Osteoblast (primary cell): Measurements from ENCODE around the gene IQGAP3. TPM values are rescaled to one million over a fixed set of nuclear protein-coding genes. Genes with fewer than 3 reads are reported as not detected.
A peak's percentile ranks its signal among the peaks of the same experiment; 100 is the strongest.

Source experiments
- DNase-seq: peaks from one replicate; pipeline ENCODE4 v3.0.0; 2011; ENCODE audit warnings: low spot score, mixed read lengths; ENCODE audit not compliant: insufficient read length; ENCODE audit errors: missing footprints
- H2AFZ ChIP-seq: 2 replicates; pipeline ENCODE4 v1.6.0; 2011; ENCODE audit warnings: mild to moderate bottlenecking, low read length
- H3K27ac ChIP-seq: 2 replicates; pipeline ENCODE4 v1.5.1; 2011; ENCODE audit warnings: mild to moderate bottlenecking, low read depth, low read length, moderate library complexity
- H3K27me3 ChIP-seq: 2 replicates; pipeline ENCODE4 v1.6.0; 2012; ENCODE audit warnings: mild to moderate bottlenecking, control low read depth, inconsistent platforms, low read length, moderate library complexity; ENCODE audit not compliant: insufficient read depth
- H3K36me3 ChIP-seq: 2 replicates; pipeline ENCODE4 v1.5.1; 2011; ENCODE audit warnings: mild to moderate bottlenecking, low read length, control low read depth, moderate library complexity; ENCODE audit not compliant: insufficient read depth
- H3K4me1 ChIP-seq: 2 replicates; pipeline ENCODE4 v1.5.1; 2011; ENCODE audit warnings: mild to moderate bottlenecking, low read length, control low read depth, moderate library complexity; ENCODE audit not compliant: insufficient read depth
- H3K4me2 ChIP-seq: 2 replicates; pipeline ENCODE4 v1.6.0; 2011; ENCODE audit warnings: mild to moderate bottlenecking, low read length; ENCODE audit not compliant: insufficient read depth
- H3K4me3 ChIP-seq: fragments of 200-600 bp; sonication (generic); 3 replicates; pipeline ENCODE4 v1.5.1; 2012; ENCODE audit warnings: mild to moderate bottlenecking, low read length, inconsistent platforms; ENCODE audit not compliant: insufficient read depth
- H3K79me2 ChIP-seq: 2 replicates; pipeline ENCODE4 v1.6.0; 2012; ENCODE audit warnings: mild to moderate bottlenecking, low read length, control low read depth, inconsistent platforms; ENCODE audit not compliant: insufficient read depth
- H3K9me3 ChIP-seq: 2 replicates; pipeline ENCODE4 v1.5.1; 2011; ENCODE audit warnings: low read depth, low read length, control low read depth
- H4K20me1 ChIP-seq: 2 replicates; pipeline ENCODE4 v1.6.0; 2012; ENCODE audit warnings: mild to moderate bottlenecking, low read length, control low read depth; ENCODE audit not compliant: insufficient read depth
- CTCF ChIP-seq: IDR thresholded peaks from 2 replicates; pipeline ENCODE4 v1.5.1; 2011; ENCODE audit warnings: mild to moderate bottlenecking, low read depth, low read length, moderate library complexity; ENCODE audit errors: extremely low read depth
- total RNA-seq: library from RNA; depleted of rRNA; stranded (reverse); fragments of >200 nt; gene quantifications from 2 replicates; pipeline ENCODE4 v1.2.3, GENCODE V29; 2012

Gene IQGAP3
- total RNA-seq, 1 donor, result 2.9 TPM

DNA sequence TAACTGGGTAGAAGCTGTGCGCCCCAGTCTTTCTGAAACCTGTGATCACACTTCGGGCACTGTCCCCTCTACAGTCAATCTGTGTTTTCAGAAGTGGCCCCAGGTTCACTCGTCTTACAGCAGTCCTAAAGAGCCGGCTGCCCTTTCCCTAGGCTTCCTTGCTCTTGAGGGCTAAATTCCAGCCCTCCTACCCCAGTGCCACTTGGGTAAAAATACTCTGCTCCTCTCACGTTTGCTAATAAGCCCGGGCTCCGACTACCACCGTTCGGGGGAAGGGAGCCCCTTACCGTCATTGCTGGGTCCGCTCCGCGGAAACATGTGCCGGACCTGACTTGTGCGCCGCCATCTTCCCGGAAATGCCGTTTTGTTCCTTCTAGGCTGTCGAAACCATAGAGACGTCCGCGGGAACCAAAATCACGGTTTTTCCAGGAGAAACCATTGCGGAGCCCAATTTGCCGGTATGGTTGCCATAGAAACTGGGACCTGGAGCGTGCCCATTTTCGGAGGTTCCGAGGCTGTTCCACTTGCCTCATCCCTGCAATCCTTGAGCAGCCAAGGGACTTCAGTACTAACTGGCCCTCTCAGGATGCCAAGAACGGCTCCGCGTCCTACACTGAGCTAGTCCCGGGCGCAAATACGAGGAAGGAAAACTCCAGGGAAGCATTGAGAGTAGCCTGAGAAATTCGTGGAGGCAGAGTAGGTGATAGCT is 28.9 kb upstream of the IQGAP3 start, which contains the start of gene GPATCH4:
Gene GPATCH4 (minus strand): TSS at position 358 of the 709 bp plus-strand sequence.
- Histone ChIP-seq H3K4me1 (peaks cover 14% of the 10 kb centered on the region), H3K9me3 (no peaks in the 10 kb centered on the region), H3K4me2 (peak within 1 kb of the TSS; percentile 98), H3K36me3 (peaks cover 28% of the 10 kb centered on the region), H3K4me3 (peak within 1 kb of the TSS; percentile 92), H2AFZ (peak within 1 kb of the TSS; percentile 96), H3K79me2 (peaks cover 27% of the 10 kb centered on the region), H3K27me3 (no peaks in the 10 kb centered on the region), H4K20me1 (peaks cover 3% of the 10 kb centered on the region), H3K27ac (peak within 1 kb of the TSS; percentile 81)
- peak; percentile 93 for DNase-seq
- no peak for TF ChIP-seq CTCF

GRCh38 chr1:156600733-156601121 is 28.4 kb upstream of the IQGAP3 start:
- Histone ChIP-seq H3K79me2 (peaks cover 27% of the 10 kb centered on the region), H3K4me1 (peaks cover 14% of the 10 kb centered on the region), H3K27me3 (no peaks in the 10 kb centered on the region), H3K9me3 (no peaks in the 10 kb centered on the region), H3K36me3 (peaks cover 33% of the 10 kb centered on the region), H3K4me2 (peak overlapping the region; percentile 98), H2AFZ (peak overlapping the region; percentile 96), H3K27ac (peak overlapping the region; percentile 81), H3K4me3 (peak overlapping the region; percentile 92), H4K20me1 (peaks cover 3% of the 10 kb centered on the region)
- DNase-seq, result peak; percentile 54
- TF ChIP-seq CTCF, result no peak

DNA sequence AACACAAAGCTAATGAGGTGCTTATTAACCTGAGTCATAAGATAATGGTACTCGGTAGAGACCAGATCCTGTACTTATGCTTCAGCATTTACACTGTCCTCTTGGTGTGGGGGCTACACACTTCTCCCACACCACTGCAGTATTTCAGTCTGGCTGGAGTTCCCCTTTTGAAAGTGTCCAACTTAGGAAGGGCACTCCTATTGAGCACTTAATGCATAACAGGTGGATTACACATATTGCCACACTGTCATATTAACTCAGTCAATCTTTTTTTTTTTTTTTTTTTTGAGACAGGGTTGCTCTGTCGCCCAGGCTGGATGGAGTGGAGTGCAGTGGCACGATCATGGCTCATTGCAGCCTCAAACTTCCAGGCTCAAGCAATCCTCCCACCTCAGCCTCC is 27.4 kb upstream of the IQGAP3 start:
- H3K4me2 ChIP-seq, result peak overlapping the region; percentile 98
- no peak for TF ChIP-seq CTCF
- no peak for DNase-seq

GRCh38 chr1:156598731-156599432 is 26.5 kb upstream of the IQGAP3 start:
- H3K4me1 ChIP-seq, result peaks cover 14% of the 10 kb centered on the region

More for the DNA sequence above, 27.4 kb upstream of the IQGAP3 start:
- Histone ChIP-seq H3K9me3 (no peaks in the 10 kb centered on the region), H3K4me3 (no peak overlapping the region), H2AFZ (no peak overlapping the region), H3K79me2 (peaks cover 27% of the 10 kb centered on the region), H3K36me3 (peaks cover 42% of the 10 kb centered on the region), H3K4me1 (peaks cover 14% of the 10 kb centered on the region), H3K27ac (no peak overlapping the region), H4K20me1 (peaks cover 3% of the 10 kb centered on the region), H3K27me3 (no peaks in the 10 kb centered on the region)

More at GRCh38 chr1:156598731-156599432, 26.5 kb upstream of the IQGAP3 start:
- Histone ChIP-seq H2AFZ (no peak overlapping the region), H3K9me3 (no peaks in the 10 kb centered on the region), H3K79me2 (peaks cover 27% of the 10 kb centered on the region), H3K4me2 (no peak overlapping the region), H4K20me1 (peaks cover 3% of the 10 kb centered on the region), H3K36me3 (peaks cover 46% of the 10 kb centered on the region), H3K4me3 (no peak overlapping the region), H3K27me3 (no peaks in the 10 kb centered on the region), H3K27ac (no peak overlapping the region)
- TF ChIP-seq CTCF, result no peak
- DNase-seq, result no peak
